Measurements from ENCODE around the gene CHST3.

DNA sequence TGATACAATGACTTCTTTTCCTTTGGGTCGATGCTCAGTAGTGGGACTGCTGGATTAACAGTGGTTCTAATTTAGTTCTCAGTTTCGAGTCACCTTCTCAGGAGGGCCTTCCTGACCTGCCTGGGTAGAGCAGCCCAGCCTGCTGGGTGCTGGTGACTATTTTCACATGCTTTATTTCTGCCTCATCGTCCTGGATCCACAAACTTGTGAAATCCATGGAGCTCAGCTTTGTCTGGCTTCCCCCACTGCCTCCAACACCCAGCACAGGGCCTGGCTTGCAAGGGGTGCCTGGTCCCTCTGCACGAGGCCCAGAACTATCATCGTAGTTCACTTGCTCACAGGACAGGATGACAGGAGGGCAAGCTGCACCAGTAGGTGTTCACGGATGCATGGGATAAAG, 77.3 kb downstream of the CHST3 start:
- TF ChIP-seq SUZ12 (IDR thresholded peaks at IDR 0.05; ENCODE audit: extremely low read depth, insufficient read depth, insufficient read length) (no peak), ZNF274 (IDR thresholded peaks at IDR 0.05; ENCODE audit: low read depth, low read length) (no peak), YY1 (IDR thresholded peaks at IDR 0.05; ENCODE audit: insufficient read depth, insufficient read length) (no peak)
